Effector memory CD4-positive, alpha-beta T cell (primary cell): ENCODE data around the gene TNS3.

Source experiments
- DNase-seq, 3 donors: peaks; one replicate each; pipeline ENCODE4 v3.0.0-alpha.2; 2020
- H3K27ac ChIP-seq: 2 replicates; pipeline ENCODE4 v1.7.0; 2013; ENCODE audit warnings: mild to moderate bottlenecking, low read length, moderate library complexity; ENCODE audit not compliant: insufficient read depth, poor library complexity, severe bottlenecking
- H3K27me3 ChIP-seq: replicated peaks from 2 replicates; pipeline ENCODE4 v1.7.0; 2013; ENCODE audit warnings: mild to moderate bottlenecking, low read length; ENCODE audit not compliant: insufficient read depth, control insufficient read depth, poor library complexity, severe bottlenecking
- H3K36me3 ChIP-seq: 2 replicates; pipeline ENCODE4 v1.7.0; 2013; ENCODE audit warnings: mild to moderate bottlenecking, low read length, moderate library complexity; ENCODE audit not compliant: control insufficient read depth, insufficient read depth
- H3K4me1 ChIP-seq: 2 replicates; pipeline ENCODE4 v1.7.0; 2013; ENCODE audit warnings: low read length, mild to moderate bottlenecking; ENCODE audit not compliant: control insufficient read depth, insufficient read depth, poor library complexity, severe bottlenecking
- H3K4me3 ChIP-seq: 2 replicates; pipeline ENCODE4 v1.7.0; 2013; ENCODE audit warnings: low read length, low read depth, mild to moderate bottlenecking; ENCODE audit not compliant: insufficient read depth, poor library complexity, severe bottlenecking
- H3K9me3 ChIP-seq: 2 replicates; pipeline ENCODE4 v1.7.0; 2013; ENCODE audit warnings: mild to moderate bottlenecking, low read length, moderate library complexity; ENCODE audit not compliant: control insufficient read depth

Gene TNS3

GRCh38 chr7:47387506-47387905, 194.4 kb downstream of the TNS3 start:
- no peaks in the 10 kb centered on the region for H3K36me3 ChIP-seq
- no peak for DNase-seq
- H3K9me3 ChIP-seq, result no peaks in the 10 kb centered on the region
- H3K27me3 ChIP-seq, result no peaks in the 10 kb centered on the region
- H3K4me3 ChIP-seq, result no peak overlapping the region
- no peak overlapping the region for H3K27ac ChIP-seq
- H3K4me1 ChIP-seq, result no peaks in the 10 kb centered on the region

GRCh38 chr7:47386273-47386835, 195.6 kb downstream of the TNS3 start:
- H3K27me3 ChIP-seq, result no peaks in the 10 kb centered on the region
- no peaks in the 10 kb centered on the region for H3K9me3 ChIP-seq
- DNase-seq, result no peak
- no peaks in the 10 kb centered on the region for H3K4me1 ChIP-seq
- no peak overlapping the region for H3K27ac ChIP-seq
- no peak overlapping the region for H3K4me3 ChIP-seq
- H3K36me3 ChIP-seq, result no peaks in the 10 kb centered on the region

- DNase-seq, result no peak
- H3K27me3 ChIP-seq, result no peaks in the 10 kb centered on the region
- no peaks in the 10 kb centered on the region for H3K36me3 ChIP-seq
- no peak overlapping the region for H3K4me3 ChIP-seq
- H3K4me1 ChIP-seq, result no peaks in the 10 kb centered on the region
- no peak overlapping the region for H3K27ac ChIP-seq
- no peaks in the 10 kb centered on the region for H3K9me3 ChIP-seq
These were observed 196.3 kb downstream of the TNS3 start for GRCh38 chr7:47385536-47386125.

DNA sequence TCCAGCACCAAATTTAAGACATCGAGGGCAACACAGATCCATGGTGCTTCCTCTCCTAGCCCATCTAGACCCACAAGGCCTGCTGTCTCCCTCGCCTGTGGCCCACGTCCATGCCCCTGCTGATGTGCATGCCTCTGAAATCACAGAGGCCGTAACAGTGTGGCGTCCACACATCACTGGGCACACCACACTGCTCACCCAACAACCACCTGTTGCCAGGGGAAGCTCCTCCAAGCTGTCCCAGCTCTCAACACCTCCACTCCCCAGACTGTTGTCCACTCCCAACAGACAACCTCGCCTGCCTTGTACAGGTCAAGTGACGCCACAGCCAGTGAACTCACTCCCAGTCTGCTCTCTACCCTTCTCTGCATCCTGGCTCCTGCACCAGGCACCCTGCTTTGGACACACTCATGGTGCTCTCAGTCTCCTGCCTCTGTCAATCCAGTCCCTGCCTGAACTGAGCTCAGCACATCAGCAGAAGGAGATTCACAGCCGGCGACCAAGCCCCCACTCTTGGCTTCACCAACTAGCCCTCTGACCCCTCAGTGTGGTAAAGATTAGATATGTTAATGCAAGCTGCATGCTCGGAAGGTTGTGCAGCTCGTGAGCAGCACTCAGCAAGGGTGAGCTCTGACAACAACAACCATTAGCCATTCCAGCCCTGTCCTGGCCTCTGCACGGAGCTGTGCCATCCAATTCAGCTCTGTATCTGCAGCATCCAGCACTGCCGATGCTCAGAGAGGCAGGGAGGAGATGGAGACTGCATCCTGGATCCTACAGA, 197.0 kb downstream of the TNS3 start:
- Histone ChIP-seq H3K27me3 (no peaks in the 10 kb centered on the region), H3K4me3 (no peak overlapping the region), H3K4me1 (no peaks in the 10 kb centered on the region), H3K27ac (no peak overlapping the region), H3K36me3 (no peaks in the 10 kb centered on the region), H3K9me3 (no peaks in the 10 kb centered on the region)
- DNase-seq, result no peak

- DNase-seq, result no peak
- Histone ChIP-seq H3K27ac (no peak overlapping the region), H3K9me3 (no peaks in the 10 kb centered on the region), H3K36me3 (no peaks in the 10 kb centered on the region), H3K27me3 (no peaks in the 10 kb centered on the region), H3K4me1 (no peaks in the 10 kb centered on the region), H3K4me3 (no peak overlapping the region)
These were observed 198.0 kb downstream of the TNS3 start for GRCh38 chr7:47383696-47384445.

DNA sequence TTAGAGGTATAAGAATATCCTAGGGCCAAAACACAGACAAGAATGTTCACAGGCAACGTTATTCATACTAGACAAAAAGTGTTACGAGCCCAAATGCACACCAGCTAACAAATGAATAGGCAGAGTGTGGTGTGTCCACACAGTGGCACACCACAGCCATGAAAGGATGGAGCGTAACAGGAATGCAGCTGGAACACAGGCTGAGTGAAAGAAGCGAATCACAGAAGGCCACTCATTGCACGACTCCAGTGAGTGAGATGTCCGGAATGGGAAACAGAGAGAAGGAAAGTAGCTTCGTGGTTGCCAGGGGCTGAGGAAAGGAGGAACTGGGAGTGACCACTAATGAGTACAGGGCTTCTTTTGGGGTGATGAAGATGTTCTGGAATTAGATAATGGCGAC, 198.8 kb downstream of the TNS3 start:
- Histone ChIP-seq H3K27me3 (no peaks in the 10 kb centered on the region), H3K9me3 (no peaks in the 10 kb centered on the region), H3K27ac (no peak overlapping the region), H3K4me1 (no peaks in the 10 kb centered on the region), H3K36me3 (no peaks in the 10 kb centered on the region), H3K4me3 (no peak overlapping the region)
- no peak for DNase-seq

DNA sequence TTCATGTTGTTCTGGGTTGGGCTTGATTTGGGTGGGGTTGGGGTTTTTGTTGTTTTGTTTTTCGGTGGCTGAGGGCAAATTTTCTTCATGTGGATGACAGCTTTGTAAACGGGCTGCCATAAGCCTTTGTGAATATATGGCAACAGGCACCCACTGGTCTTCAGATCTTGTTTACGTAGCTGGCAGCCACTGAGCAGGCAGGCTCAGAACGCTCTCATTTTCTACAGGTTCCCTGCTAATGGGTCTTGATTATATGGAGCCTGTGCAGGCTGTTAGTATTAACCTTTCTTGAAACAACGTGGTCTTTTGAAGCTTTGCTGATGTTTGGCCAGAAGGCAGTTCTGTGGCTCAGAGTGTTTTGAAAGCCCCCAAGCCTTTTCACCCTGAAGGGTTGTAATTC, 199.7 kb downstream of the TNS3 start:
- Histone ChIP-seq H3K4me3 (no peak overlapping the region), H3K27ac (no peak overlapping the region), H3K9me3 (no peaks in the 10 kb centered on the region), H3K4me1 (no peaks in the 10 kb centered on the region), H3K27me3 (no peaks in the 10 kb centered on the region), H3K36me3 (no peaks in the 10 kb centered on the region)
- DNase-seq, result no peak

GRCh38 chr7:47381134-47381495, 200.8 kb downstream of the TNS3 start:
- H3K27me3 ChIP-seq, result no peaks in the 10 kb centered on the region
- no peaks in the 10 kb centered on the region for H3K4me1 ChIP-seq
- DNase-seq, result no peak
- no peak overlapping the region for H3K4me3 ChIP-seq
- H3K9me3 ChIP-seq, result no peaks in the 10 kb centered on the region
- no peak overlapping the region for H3K27ac ChIP-seq
- H3K36me3 ChIP-seq, result no peaks in the 10 kb centered on the region

DNA sequence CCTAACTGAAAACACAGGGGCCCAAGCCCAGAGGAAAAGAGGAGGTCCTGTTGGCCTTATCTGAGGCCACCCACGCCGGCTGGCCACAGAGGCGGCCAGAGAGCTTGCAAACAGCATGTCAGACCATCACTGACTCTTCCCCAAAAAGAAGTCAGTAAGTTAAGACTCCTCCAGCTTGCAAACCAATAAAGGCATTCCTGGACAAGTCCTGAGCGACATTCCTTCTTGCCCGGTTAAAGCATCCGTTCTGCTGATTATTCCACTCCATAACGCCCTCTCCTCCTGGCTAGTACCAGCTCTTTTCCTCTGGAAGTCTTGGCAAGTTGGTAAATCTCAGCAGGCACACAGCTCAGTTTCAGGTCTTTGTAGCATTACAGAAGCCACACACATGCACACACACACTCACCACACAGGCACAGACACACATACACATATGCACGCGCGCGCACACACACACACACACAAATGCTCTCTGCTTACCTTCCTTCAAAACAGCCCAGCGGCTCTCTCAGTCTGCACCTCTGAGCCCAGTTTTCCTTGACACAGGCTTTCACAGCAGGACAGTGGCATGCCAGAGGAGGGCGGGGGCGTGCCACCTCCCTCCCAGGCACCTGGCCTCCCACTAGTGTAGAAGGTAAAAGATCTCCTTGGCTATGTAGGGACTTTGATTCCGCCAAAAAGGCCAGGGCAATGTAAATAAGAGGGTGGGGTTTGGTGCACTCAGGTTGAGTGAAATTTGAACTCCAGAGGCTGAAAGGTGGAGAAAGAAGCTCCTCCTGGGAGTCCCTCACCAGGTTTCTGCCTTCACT, 201.4 kb downstream of the TNS3 start:
- H3K4me3 ChIP-seq, result no peak overlapping the region

More for the DNA sequence above, 201.4 kb downstream of the TNS3 start:
- DNase-seq, result no peak
- no peaks in the 10 kb centered on the region for H3K36me3 ChIP-seq
- no peaks in the 10 kb centered on the region for H3K9me3 ChIP-seq
- no peaks in the 10 kb centered on the region for H3K27me3 ChIP-seq
- H3K27ac ChIP-seq, result no peak overlapping the region
- H3K4me1 ChIP-seq, result no peaks in the 10 kb centered on the region
